ENCODE results near the gene UBAC1. TPM values are rescaled to one million over a fixed set of nuclear protein-coding genes. Genes with fewer than 3 reads are reported as not detected.
A peak's percentile ranks its signal among the peaks of the same experiment; 100 is the strongest.

The UBAC1 gene
- polyA plus RNA-seq, 1 of the 3 experiments (the other 2 are of a cell fraction): 67.7 TPM

DNA sequence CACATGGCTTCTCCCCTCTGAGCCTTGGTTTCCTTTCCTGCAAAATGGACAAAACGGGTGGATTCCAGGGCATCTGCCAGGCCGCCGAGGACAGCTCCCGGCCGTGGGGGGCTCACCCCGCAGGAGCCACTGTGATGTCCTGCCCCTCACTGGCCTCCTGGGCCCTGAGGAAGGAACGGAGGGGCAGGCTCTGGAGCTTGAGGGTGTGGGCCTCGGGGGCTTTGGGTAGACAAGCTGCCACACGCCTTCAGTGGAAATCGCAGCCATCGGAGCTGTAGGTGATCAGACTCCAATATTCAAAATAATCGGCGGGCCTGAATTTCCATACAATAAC, 32.2 kb upstream of the UBAC1 start:
- Histone ChIP-seq H3K9me3 (no peaks in the 10 kb centered on the region), H3K79me2 (ENCODE audit: insufficient read depth) (no peaks in the 10 kb centered on the region), H3K27me3 (ENCODE audit: insufficient read depth) (no peaks in the 10 kb centered on the region), H3K4me1 (ENCODE audit: control insufficient read depth in 1 of 2, insufficient read depth in 2 of 2, low read depth in 1 of 2, low read length in 1 of 2) (peaks cover 16 to 73% of the 10 kb centered on the region in 2 experiments; a peak in 3 of 4 replicates), H3K9ac (peak overlapping the region; percentile 69), H4K20me1 (ENCODE audit: insufficient read depth) (no peaks in the 10 kb centered on the region), H3K27ac (ENCODE audit: low read depth in 2 of 2, low read length in 1 of 2) (peak overlapping the region; percentile 69 to 99), H3K4me3 (ENCODE audit: low read depth in 2 of 2, low read length in 1 of 2) (peak overlapping the region in 1 of 2 experiments; percentile 42; a peak in 1 of 4 replicates), H2AFZ (ENCODE audit: low read depth) (peak overlapping the region; percentile 54; the same call in 1 of the 2 replicates), H3K36me3 (replicated peaks in 1 of 2; ENCODE audit: control insufficient read depth in 1 of 2, insufficient read depth in 2 of 2, low read length in 1 of 2) (no peaks in the 10 kb centered on the region), H3K4me2 (peak overlapping the region; percentile 90; the same call in 1 of the 2 replicates), H3K9me2 (no peaks in the 10 kb centered on the region), H3F3A (replicated peaks; ENCODE audit: insufficient read depth) (peaks cover 9% of the 10 kb centered on the region)
- WGBS (ENCODE audit: low lambda C conversion rate): 69% methylated on average over 12 of the region's 13 CpGs
- CTCF ChIA-PET: interaction anchor here (1.4 to 2.2 kb wide), 3 partner anchors 10 to 129 kb away, joined by 5 to 11 read pairs (median 6); no protein-coding TSS in a partner anchor
- TF ChIP-seq MEF2A (IDR thresholded peaks at IDR 0.05; ENCODE audit: borderline replicate concordance, low read depth) (no peak), NRF1 (IDR thresholded peaks at IDR 0.05; ENCODE audit: low read depth, low read length) (no peak), IRF3 (IDR thresholded peaks at IDR 0.05; ENCODE audit: low read depth, low read length) (no peak), ELF1 (IDR thresholded peaks at IDR 0.05) (no peak), JUND (IDR thresholded peaks at IDR 0.05) (no peak), YY1 (IDR thresholded peaks at IDR 0.05; ENCODE audit: low read depth) (no peak), SMC3 (IDR thresholded peaks at IDR 0.05; ENCODE audit: low read depth, low read length) (no peak), RCOR1 (IDR thresholded peaks at IDR 0.05; ENCODE audit: low read length) (no peak), PBX3 (IDR thresholded peaks at IDR 0.05) (no peak), REST (IDR thresholded peaks at IDR 0.05; ENCODE audit: low read depth, low read length) (no peak), FOXJ3 (CRISPR knock-in tag; IDR thresholded peaks at IDR 0.05) (no peak), CHD2 (IDR thresholded peaks at IDR 0.05; ENCODE audit: low read length, partially characterized antibody) (no peak), FOSL2 (IDR thresholded peaks at IDR 0.05; ENCODE audit: borderline replicate concordance, low read depth) (no peak), CTCF (IDR thresholded peaks at IDR 0.05) (no peak), POLR2AphosphoS5 (IDR thresholded peaks at IDR 0.05; ENCODE audit: low read depth, low read length) (no peak), USF2 (IDR thresholded peaks at IDR 0.05; ENCODE audit: borderline replicate concordance, low read depth, low read length) (no peak), GATA2 (CRISPR knock-in tag; IDR thresholded peaks at IDR 0.05) (no peak), GABPA (IDR thresholded peaks at IDR 0.05; ENCODE audit: low read depth) (no peak)
- TF ChIP-seq, protein P1, sequence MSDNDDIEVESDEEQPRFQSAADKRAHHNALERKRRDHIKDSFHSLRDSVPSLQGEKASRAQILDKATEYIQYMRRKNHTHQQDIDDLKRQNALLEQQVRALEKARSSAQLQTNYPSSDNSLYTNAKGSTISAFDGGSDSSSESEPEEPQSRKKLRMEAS (IDR thresholded peaks at IDR 0.05; ENCODE audit: low read depth): no peak
- POLR2A ChIA-PET: interaction anchor here (2.0 kb wide), 1 partner anchor 124 kb away, joined by 5 read pairs; no protein-coding TSS in a partner anchor
- DNase-seq: no peak

Measured in SK-N-SH (cell line).